Vagina (tissue), 2 donors: Measurements from ENCODE around the gene PARPBP.

Source experiments
- POLR2A ChIP-seq, 2 donors: fragments of 450-650 bp; IDR thresholded peaks; one replicate each; pipeline ENCODE4 v1.6.1; 2017; ENCODE audit warnings: antibody characterized with exemption in 2 of 2, mild to moderate bottlenecking in 2 of 2, moderate library complexity in 2 of 2
- TF ChIP-seq, protein P1 (sequence below), 3 experiments: fragments of 450-650 bp in 2 of 3; fragments of 200-600 bp in 1 of 3; sonication (generic) in 1 of 3; IDR thresholded peaks; one replicate each; pipeline ENCODE4 v1.5.1; 2017 to 2019; ENCODE audit warnings: antibody characterized with exemption in 3 of 3, mild to moderate bottlenecking in 2 of 3, moderate library complexity in 2 of 3

DNA sequence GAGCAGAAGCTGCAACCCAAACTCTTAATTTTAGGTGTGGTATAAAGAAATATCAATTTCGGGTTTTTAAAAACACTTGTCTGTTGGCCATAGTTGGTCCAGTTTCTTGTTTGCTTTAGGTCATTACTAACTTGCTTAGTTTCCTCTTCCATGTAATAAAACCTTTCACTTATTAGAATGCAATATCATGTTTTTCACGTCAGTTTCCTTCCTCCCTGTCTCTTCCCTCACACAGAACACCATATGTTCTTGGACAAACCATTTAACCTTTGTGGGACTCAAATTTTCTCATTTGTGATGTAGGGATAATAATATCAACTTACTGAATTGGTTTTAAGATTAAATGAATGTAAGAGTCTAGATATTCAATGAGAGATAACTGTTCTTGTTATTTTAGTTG lies 54.8 kb downstream of the PARPBP start:
- TF ChIP-seq POLR2A (IDR thresholded peaks at IDR 0.05), result no peak
- TF ChIP-seq, protein P1, sequence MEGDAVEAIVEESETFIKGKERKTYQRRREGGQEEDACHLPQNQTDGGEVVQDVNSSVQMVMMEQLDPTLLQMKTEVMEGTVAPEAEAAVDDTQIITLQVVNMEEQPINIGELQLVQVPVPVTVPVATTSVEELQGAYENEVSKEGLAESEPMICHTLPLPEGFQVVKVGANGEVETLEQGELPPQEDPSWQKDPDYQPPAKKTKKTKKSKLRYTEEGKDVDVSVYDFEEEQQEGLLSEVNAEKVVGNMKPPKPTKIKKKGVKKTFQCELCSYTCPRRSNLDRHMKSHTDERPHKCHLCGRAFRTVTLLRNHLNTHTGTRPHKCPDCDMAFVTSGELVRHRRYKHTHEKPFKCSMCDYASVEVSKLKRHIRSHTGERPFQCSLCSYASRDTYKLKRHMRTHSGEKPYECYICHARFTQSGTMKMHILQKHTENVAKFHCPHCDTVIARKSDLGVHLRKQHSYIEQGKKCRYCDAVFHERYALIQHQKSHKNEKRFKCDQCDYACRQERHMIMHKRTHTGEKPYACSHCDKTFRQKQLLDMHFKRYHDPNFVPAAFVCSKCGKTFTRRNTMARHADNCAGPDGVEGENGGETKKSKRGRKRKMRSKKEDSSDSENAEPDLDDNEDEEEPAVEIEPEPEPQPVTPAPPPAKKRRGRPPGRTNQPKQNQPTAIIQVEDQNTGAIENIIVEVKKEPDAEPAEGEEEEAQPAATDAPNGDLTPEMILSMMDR (IDR thresholded peaks at IDR 0.05), result no peak
